Lower lobe of right lung (tissue), 2 donors: ENCODE data around the gene HHLA2. TPM values are rescaled to one million over a fixed set of nuclear protein-coding genes. Genes with fewer than 3 reads are reported as not detected.

Source experiments
- ATAC-seq, 2 donors: fragments of 200-7000 bp; cut with Tn5 transposase; one replicate each; pipeline ENCODE4 v1.9.1; 2020 to 2022; ENCODE audit warnings: mild to moderate bottlenecking in 2 of 2, moderate library complexity in 2 of 2
- DNase-seq: peaks from one replicate; pipeline ENCODE4 v3.0.0-alpha.2; 2020
- H3K27ac ChIP-seq: fragments of 200-600 bp; one replicate; pipeline ENCODE4 v1.8.0; 2022
- H3K27me3 ChIP-seq: fragments of 200-600 bp; one replicate; pipeline ENCODE4 v1.8.0; 2022; ENCODE audit warnings: low read depth
- H3K36me3 ChIP-seq: fragments of 200-600 bp; one replicate; pipeline ENCODE4 v1.8.0; 2022; ENCODE audit warnings: mild to moderate bottlenecking
- H3K4me1 ChIP-seq: fragments of 200-600 bp; one replicate; pipeline ENCODE4 v1.8.0; 2022
- H3K4me3 ChIP-seq: fragments of 200-600 bp; one replicate; pipeline ENCODE4 v1.8.0; 2022; ENCODE audit warnings: mild to moderate bottlenecking
- H3K9me3 ChIP-seq: fragments of 200-600 bp; one replicate; pipeline ENCODE4 v1.8.0; 2022
- intact Hi-C: fragments of 100-400 bp; cut with DNase I; formaldehyde crosslinking; loops from one replicate; pipeline ENCODE4 v1.11.0; 2022
- total RNA-seq: library from RNA; stranded (reverse); fragmentation: NEBNext Ultra II Directional; extraction: Animal tissue kit (Norgen Biotek cat#: 25700); gene quantifications from one replicate; pipeline ENCODE4 v1.2.1, GENCODE V29; 2021
- TF ChIP-seq, protein P1 (sequence below): fragments of 200-600 bp; IDR thresholded peaks from one replicate; pipeline ENCODE4 v1.8.0; 2022; ENCODE audit warnings: antibody characterized with exemption, mild to moderate bottlenecking
- donor health status: DM: no; HTN: yes; CAD: no; lungs with severe emphysema.

The HHLA2 gene
- total RNA-seq, 1 donor from 2014 or later, result 4.9 TPM

DNA sequence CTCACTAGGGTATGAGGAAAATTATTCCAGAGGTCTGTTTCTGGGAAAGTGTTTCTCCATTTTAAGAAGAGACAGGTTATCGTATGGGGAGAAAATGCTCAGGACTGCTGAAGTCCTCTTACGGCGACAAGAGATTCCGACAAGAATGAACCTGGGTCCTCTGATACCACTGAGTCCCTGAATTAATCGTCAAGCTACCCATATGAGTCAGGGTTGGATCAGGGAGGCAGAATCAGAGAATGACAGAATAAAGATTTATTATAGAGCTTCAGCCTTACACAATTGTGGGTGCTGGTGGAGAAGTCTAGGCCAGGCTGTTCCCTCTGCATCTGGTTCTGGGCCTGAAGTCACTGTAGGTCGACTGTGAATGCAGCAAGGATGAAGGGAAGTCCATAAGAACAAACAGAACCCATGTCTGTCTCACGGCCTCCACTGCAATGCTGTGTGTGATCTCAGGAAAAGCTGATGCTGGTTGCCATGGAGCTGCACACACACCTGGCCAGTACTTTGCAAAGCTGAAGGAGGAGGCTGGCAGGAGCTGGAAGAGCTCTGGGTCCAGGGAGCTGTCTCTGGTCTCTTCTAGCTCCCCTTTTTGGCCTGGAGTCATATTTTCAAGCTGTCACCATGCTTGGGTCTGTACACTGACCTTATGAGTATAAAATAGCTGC, 83.9 kb downstream of the HHLA2 start:
- no peak overlapping the region for H3K27ac ChIP-seq
- DNase-seq (no peak), ATAC-seq (no peak)
- H3K27me3 ChIP-seq, result no peaks in the 10 kb centered on the region
- intact Hi-C loops, result no loop called here
- H3K9me3 ChIP-seq, result no peaks in the 10 kb centered on the region
- H3K4me3 ChIP-seq, result no peak overlapping the region
- no peaks in the 10 kb centered on the region for H3K4me1 ChIP-seq
- TF ChIP-seq, protein P1, sequence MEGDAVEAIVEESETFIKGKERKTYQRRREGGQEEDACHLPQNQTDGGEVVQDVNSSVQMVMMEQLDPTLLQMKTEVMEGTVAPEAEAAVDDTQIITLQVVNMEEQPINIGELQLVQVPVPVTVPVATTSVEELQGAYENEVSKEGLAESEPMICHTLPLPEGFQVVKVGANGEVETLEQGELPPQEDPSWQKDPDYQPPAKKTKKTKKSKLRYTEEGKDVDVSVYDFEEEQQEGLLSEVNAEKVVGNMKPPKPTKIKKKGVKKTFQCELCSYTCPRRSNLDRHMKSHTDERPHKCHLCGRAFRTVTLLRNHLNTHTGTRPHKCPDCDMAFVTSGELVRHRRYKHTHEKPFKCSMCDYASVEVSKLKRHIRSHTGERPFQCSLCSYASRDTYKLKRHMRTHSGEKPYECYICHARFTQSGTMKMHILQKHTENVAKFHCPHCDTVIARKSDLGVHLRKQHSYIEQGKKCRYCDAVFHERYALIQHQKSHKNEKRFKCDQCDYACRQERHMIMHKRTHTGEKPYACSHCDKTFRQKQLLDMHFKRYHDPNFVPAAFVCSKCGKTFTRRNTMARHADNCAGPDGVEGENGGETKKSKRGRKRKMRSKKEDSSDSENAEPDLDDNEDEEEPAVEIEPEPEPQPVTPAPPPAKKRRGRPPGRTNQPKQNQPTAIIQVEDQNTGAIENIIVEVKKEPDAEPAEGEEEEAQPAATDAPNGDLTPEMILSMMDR, result no peak
- no peaks in the 10 kb centered on the region for H3K36me3 ChIP-seq

DNA sequence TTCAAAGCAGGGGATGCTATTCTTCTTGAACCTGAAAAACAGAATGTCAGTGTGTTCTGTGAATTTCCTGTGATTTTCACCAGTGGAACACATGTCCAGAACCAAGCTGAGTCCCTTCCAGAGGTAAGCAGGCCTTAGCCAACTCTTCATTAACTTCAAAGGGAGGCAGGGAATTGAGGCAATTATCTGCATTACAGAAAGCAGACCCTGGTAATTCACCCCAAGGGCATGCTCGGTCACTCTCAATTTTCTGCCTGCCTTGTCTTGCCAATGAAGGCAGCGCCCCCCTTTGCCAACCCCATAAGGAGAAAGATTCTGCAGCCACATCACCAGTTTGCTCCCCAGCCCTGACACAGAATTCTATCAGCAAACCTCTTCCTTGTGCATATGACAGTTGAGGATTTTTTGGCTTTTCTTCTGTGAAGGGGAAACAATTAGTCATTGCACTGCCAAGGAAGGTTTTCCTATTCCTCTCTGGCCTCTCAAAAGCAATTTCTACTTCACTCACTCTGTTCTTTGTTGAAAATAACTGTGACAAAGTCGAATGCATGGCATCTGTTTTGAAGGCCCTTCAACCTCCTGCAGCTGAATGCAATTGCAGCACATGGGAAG, 85.3 kb downstream of the HHLA2 start:
- TF ChIP-seq, protein P1, result no peak
- Histone ChIP-seq H3K9me3 (no peaks in the 10 kb centered on the region), H3K4me3 (no peak overlapping the region), H3K27ac (no peak overlapping the region), H3K36me3 (no peaks in the 10 kb centered on the region), H3K4me1 (no peaks in the 10 kb centered on the region), H3K27me3 (no peaks in the 10 kb centered on the region)
- intact Hi-C loops, result no loop called here
- no peak for DNase-seq
- ATAC-seq, result no peak

DNA sequence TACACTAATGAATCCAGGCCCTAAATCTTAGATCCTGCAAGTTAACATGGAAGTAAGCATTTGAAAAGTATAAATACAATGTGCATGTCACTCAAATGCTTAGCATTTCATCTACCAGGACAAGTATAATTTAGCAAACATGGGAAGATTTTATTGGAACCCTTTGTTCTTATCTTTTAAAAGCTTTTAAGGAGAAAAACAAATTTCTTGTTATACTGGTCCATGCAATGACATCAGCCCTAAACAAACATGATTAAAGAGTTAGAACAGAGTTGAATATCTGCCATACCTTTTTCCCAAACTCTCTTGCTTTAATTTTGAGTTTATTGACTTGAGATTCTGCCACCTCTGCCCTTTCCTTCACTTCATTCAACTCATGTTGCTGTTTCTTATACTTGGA, 87.0 kb downstream of the HHLA2 start:
- no peaks in the 10 kb centered on the region for H3K36me3 ChIP-seq

DNA sequence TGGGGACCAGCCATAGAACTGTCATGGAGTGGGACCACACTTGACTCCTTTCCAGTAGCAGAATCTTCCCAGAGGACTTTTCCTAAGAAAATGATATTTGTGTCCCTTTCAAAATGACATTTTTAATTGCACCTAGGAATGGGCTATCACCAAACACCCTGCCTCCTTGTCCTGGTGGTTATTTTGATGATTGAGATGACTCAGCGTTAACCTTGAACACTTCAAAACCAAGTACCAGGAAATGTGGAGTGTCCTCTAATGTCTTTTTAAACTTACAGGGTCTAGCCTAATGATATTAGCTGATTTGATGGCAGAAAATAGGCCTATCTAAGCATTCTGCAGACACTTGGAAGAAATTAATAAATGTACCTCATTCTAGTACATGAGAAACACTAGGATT, 90.7 kb downstream of the HHLA2 start:
- no peak for DNase-seq
- Histone ChIP-seq H3K4me1 (no peaks in the 10 kb centered on the region), H3K4me3 (no peak overlapping the region), H3K27me3 (no peaks in the 10 kb centered on the region), H3K36me3 (no peaks in the 10 kb centered on the region), H3K27ac (no peak overlapping the region), H3K9me3 (no peaks in the 10 kb centered on the region)
- no peak for ATAC-seq
- intact Hi-C loops, result no loop called here
- TF ChIP-seq, protein P1, result no peak

More for the DNA sequence above, 87.0 kb downstream of the HHLA2 start:
- TF ChIP-seq, protein P1, result no peak
- Histone ChIP-seq H3K4me1 (no peaks in the 10 kb centered on the region), H3K27me3 (no peaks in the 10 kb centered on the region), H3K4me3 (no peak overlapping the region), H3K9me3 (no peaks in the 10 kb centered on the region), H3K27ac (no peak overlapping the region)
- peak in 1 of 2 donors; percentile 57 for ATAC-seq
- intact Hi-C loops, result no loop called here
- no peak for DNase-seq

DNA sequence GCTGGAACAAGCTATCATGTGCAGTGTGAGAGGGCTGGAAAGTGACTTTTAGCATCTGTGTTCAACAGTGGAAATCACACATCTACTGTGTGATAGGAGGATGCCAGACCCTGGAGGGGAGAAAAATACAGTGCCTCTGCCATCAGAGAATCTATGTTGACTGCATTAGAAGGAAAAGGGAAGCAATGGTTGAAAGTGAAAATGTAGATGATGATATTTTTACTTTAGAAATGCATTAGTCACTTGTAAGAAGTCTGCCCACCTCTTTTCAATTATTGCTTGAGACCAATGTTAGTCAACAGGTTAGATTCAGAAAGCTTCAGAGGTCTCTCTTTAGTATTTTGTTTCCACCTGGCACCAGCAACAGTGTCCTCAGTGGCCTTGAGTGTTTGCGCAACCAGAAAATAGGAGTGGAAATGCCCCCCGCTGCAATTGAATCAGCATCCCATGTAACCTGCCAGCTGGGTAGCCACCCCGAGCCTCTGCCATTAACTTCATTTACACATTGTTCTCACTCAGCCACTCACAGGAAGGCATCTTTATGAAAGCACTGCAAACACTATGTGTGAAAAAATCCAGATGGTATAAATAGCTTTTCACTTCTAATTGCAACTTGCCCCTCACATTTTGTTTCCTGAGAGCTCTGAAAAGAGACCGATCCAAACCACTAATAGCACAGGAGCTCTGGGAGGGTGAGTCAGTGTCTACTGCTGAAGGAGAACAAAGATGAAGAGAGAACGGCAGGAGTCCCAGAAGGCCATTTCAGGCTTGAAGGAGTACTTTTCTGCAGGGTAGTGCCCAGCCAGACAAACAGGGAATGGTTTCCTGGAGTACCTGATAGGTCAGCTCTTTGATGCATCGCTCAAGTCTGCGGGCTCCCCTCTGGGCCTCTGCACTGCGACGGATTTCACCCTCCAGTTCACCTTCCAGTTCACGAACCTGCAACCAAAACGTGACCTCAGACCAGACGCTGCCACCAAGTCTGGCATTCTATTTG, 92.1 kb downstream of the HHLA2 start:
- Histone ChIP-seq H3K4me1 (no peaks in the 10 kb centered on the region), H3K9me3 (no peaks in the 10 kb centered on the region), H3K27me3 (no peaks in the 10 kb centered on the region), H3K36me3 (no peaks in the 10 kb centered on the region), H3K4me3 (no peak overlapping the region), H3K27ac (no peak overlapping the region)
- DNase-seq (no peak), ATAC-seq (peak in 1 of 2 donors; percentile 18)
- intact Hi-C loops, result no loop called here
- TF ChIP-seq, protein P1, result no peak
